HG03135 (cell line): ENCODE results near the gene LMF2.
"Not testable (repeated sequence)": the region's sequence is repeated elsewhere in the genome, so short reads cannot be mapped to it uniquely, and the experiment has no call there.

ENCODE experiments used
- ATAC-seq: cut with Tn5 transposase; IDR thresholded peaks from one replicate; pipeline ENCODE4 v1.9.1; 2021; ENCODE audit warnings: mild to moderate bottlenecking, moderate library complexity; ENCODE audit not compliant: unreplicated experiment

The LMF2 gene

DNA sequence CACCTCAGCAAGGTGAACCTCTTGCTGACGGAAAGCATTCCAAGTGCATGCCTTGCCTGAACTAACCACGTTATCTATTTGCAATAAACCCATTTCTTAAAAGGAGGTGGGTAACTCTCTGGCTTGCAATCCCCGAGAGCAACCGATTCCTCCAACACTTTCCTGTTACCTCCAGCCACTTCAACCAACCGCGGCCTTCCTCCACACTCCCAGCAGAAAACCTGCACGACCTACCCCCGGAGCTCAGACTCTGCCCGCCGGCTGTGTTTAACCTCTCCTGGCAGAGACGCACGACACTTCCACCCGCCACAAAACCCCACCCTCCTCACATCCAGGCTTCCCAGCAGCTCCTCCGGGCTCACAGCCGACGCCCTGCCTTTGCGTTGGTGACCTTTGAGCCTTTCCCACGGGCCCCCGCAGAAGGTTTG, 17.2 kb upstream of the LMF2 start:
- no peak for ATAC-seq

DNA sequence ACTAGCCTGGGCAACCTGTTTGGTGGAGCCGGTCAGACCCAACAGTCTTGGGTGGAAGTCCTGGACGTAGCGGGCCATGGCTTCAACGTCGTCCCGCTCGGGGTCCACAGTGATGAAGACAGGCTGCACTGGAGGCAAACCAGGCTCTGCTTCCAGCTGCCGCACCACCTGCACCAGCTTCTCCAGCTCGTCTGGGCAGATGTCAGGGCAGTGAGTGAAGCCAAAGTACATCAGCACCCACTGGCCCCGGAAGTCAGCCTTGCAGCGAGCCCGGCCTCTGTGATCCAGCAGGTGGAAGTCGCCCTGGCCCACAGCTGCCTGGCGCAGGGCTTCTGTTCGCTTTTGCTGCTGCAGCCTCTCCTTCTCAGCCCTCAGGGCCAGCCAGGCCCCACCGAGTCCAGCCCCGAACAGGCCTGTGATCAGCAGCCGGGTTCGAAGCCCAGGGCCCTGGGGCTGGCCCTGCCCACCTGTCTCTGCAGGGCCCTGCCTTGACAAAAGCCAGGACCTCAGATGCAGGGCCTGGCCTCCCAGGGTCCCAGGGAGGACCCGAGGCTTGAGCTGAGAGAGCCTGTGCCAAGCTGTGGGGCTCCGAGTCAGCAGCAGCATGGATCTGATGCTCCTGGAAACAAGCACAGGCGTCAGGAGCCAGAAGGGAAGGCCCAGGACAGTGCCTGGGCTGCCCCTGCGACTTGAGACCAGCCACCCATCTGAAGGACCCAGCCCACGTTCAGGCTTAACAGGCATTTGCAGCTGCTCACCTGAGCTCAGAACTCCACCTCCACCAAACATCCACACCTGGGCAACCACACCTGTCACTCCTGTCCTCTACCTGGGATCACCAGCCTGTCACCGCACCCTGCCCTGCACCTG, 16.5 kb upstream of the LMF2 start:
- ATAC-seq = no peak

- ATAC-seq = no peak
Observed at GRCh38 chr22:50523458-50523805, 15.9 kb upstream of the LMF2 start.

GRCh38 chr22:50522806-50523438, 15.4 kb upstream of the LMF2 start:
- ATAC-seq = no peak

- ATAC-seq = no peak
Observed at GRCh38 chr22:50522208-50522805, 14.8 kb upstream of the LMF2 start.

DNA sequence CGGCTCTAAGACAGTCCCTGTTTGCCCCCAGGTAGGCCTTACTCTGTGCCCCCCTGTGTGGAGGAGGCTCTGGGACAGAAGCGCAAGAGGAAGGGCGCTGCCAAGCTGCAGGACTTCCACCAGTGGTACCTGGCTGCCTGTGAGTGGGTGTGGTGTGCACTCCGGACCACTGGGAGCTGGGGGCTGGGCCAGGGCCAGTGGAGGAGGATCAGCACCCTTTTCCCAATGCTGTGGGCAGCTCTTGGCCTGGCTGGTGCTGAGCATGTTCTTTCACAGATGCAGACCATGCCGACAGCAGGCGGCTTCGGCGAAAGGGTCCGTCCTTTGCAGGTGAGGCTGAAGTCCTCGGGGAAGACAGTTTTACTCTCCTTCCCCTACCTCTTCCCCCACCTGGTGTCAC, 14.2 kb upstream of the LMF2 start:
- no peak for ATAC-seq

DNA sequence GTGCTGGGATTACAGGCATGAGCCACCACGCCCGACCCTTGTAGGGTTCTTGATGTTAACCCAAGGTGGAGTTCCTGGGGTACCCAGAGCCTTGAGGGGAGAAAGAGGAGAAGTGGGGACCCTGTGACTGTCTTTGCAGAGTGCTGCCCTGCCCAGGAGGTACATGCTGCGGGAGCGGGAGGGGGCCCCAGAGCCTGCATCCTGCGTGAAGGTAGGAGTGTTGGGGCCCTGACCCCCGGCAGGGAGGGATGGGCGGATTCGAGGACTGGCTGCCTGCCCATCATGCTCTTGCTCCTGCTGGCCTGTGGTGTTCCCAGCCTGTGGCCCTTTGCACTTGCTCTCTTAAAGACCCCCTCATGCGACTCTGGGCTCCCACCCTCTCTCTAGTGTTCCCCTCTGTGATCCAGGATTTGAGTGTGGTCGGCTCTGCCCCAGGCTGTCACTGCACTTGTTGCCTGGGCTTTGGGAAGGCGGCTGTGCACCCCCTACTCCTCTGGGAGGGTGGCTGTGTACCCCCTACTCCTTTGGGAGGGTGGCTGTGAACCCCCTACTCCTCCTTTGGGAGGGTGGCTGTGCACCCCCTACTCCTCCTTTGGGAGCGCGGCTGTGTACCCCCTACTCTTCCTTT, 13.4 kb upstream of the LMF2 start:
- no peak for ATAC-seq

DNA sequence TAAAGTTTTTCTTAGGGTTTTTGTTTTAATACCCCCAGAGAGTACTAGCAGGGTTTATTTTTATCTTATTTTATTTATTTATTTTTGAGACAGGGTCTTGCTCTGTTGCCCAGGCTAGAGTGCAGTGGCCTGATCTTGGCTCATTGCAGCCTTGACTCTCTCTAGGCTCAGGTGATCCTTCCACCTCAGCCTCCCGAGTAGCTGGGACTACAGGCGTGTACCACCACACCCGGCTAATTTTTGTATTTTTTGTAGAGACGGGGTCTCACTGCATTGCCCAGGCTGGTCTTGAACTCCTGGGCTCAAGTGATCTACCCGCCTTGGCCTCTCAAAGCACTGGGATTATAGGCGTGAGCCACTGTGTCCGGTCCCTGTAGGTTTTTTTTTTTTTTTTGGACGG, 12.7 kb upstream of the LMF2 start:
- ATAC-seq = not testable (repeated sequence)

DNA sequence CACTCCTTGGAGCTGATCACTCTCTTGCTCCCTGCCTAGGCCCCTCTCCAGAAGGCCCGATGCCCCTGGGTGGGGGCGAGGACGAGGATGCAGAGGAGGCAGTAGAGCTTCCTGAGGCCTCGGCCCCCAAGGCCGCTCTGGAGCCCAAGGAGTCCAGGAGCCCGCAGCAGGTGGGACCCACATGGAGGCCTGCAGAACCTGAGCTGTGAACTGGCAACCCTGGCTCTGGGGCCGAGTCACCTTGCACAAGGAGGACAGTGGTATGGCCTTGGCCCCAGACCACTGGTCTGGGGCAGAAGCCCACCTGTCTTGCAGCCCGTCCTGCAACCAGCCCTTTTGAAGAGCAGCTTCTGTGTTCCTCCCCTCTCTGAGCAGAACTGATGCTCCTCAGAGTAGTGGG, 11.6 kb upstream of the LMF2 start:
- ATAC-seq = no peak

DNA sequence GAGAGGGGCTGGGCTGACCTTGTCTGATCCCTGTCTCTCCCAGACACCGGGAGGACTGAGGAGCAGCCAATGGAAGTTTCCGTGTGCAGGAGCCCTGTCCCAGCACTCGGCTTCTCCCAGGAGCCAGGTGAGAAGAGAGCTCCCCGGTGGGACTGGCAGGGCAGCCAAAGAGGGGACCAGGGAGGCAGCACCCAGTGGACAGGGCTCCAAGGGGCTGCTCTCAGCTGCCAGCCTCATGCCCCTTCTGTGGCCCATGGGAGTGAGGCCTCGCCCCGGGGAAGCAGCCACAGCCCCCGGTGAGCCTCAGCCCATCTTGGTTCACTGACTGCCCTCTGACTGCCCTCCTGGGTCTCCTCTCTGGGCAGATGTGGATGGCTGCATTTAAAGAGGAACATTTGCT, 11.1 kb upstream of the LMF2 start:
- ATAC-seq = no peak

DNA sequence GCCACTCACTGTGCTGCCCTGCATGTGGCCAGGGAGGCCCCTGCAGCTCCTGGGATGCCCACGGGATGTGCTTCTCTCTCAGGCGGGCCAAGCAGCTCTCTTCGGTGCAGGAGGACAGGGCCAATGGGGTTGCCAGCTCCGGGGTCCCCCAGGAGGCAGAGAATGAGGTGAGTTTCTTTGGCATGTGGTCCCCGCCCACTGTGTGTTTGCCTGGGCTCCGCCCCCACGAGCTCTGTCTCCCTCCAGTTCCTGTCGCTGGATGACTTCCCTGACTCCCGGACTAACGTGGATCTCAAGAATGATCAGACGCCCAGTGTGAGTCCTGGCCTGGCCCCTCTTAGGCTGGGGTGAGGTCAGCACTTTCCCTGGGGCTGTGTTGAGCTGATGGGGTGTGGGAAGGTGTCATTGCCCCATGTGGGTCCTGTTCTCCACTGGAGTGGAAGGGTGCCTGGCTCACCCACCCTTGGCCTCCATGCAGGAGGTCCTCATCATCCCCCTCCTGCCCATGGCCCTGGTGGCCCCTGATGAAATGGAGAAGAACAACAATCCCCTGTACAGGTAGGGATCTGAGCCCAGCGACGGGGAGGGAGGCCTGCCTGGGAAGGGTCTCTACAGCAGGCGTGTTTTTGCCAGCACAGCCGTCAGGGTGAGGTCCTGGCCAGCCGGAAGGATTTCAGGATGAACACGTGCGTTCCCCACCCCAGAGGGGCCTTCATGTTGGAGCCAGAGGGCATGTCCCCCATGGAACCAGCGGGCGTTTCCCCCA, 10.2 kb upstream of the LMF2 start:
- no peak for ATAC-seq

DNA sequence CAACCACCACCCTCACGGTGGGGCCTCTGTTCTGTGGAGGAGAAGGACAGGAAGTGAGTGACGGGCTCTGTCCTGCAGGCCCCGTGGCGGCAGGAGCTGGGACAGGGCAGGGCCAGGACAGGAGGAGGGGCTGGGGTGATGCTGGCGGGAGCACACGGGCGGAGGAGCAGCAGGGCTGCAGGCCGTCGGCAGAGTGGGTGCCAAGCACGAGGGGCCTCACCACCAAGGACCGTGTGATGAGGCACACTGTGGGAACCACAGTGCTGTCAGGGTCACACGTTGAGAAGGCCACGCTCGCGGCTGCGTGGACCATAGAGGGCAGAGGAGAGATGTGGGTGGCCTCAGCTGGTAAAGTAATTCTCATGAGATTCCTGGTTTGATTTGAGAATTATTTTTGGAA, 9.4 kb upstream of the LMF2 start:
- no peak for ATAC-seq

DNA sequence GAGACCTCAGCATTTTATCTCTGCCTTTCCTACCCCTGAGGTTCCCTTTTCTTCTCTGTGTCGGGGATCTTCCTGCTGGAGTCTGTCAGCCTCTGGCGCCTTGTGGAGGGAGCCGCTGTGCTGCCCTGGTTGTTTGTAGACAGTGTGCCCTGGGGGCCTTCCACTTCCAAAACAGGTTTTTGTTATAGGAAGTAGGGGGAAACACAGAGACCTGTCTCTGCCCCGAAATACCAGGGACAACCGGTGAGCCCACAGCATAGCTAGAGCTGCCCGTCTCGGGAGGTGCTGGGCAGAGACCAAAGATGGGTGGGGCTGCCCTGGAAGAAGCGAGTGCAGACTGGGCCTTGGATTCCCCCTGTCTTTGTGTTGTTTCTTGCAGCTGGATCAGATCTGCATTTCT, 8.6 kb upstream of the LMF2 start:
- no peak for ATAC-seq

- no peak for ATAC-seq
Observed at GRCh38 chr22:50513175-50513574, 5.7 kb upstream of the LMF2 start.

GRCh38 chr22:50508897-50509296, 1.4 kb upstream of the LMF2 start:
- no peak for ATAC-seq

DNA sequence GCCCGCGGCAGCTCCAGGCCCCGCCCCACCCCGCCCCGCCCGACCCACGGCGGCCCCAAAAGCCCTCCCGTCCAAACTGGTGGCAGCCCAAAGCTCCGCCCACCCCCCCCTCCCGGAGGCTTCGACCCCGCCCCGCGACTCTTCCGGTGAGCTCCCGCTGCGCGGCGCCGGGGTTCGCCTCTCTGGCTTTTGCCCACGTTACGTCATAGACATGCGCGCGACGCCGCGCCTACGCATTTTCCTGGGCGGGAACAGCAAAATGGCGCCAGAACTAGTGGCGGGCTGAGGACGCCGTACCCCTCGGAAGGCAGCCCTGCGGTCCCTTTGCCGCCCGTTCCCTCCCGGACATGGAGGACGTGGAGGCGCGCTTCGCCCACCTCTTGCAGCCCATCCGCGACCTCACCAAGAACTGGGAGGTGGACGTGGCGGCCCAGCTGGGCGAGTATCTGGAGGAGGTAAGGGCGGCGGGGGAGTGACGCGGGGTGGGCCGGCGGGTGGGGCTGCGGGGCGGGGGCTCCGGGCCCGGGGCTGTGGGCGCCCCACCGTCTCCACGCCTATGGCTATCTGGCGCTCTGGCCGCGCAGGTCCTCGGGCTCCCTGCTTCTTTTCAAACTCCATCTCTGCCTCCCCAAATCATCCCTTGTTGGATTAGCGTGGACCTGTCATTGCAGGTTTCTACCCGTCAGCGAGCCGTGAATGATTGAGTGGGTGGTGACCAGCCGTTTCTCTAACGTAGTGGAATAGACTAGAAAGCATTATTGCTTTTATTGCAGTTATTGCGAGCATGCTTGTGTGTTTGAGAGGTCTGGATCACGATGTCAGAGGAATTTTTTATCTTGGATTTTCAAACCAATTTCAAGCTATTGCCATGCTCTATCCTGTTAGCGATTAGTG, 736 bp upstream of the LMF2 start, which contains the start of gene NCAPH2:
TSS of gene NCAPH2 (plus strand) at position 234 of the 894 bp plus-strand sequence. CDS start at position 348, 114 bp downstream.
- peak; percentile 63 for ATAC-seq

- no peak for ATAC-seq
Observed at GRCh38 chr22:50506611-50507420, 686 bp downstream of the LMF2 start.

GRCh38 chr22:50505776-50506610, 1.5 kb downstream of the LMF2 start:
- ATAC-seq = no peak
